ENCODE data around the gene LTBP2. TPM values are rescaled to one million over a fixed set of nuclear protein-coding genes. Genes with fewer than 3 reads are reported as not detected.

LTBP2 gene
- total RNA-seq, 1 donor from 2014 or later, result 39.5 TPM

DNA sequence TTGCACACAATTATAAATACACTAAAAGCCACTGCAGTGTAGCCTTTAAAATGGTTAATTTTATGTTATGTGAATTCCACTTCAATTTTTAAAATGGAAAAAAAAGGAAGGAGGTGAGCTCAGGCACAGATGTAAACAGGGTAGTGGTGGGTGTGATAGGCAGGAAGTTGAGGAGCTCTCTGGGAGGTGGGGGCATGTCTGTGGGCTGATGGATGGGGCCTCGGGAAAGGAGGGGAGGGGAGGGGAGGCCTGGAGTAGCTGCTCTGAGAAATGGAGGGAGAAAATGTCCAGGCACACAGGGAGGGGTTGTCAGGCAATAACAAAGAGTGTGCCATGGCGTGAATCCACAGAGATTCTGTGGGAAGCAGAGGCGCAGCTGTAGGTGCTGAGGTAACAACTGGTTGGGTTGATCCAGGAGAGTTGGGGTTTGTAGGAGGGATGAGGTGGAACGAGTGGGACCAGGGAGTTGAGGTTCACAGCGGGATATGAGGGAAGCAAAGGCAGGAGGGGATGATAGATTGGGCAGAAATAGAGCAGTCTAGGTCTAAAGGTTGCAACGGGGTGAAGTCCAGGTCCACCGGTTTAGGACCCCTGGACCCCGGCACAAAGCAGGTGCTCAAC lies 57.2 kb downstream of the LTBP2 start:
- ATAC-seq, result no peak
- Histone ChIP-seq H3K27ac (no peak overlapping the region), H3K9me3 (no peaks in the 10 kb centered on the region), H3K4me1 (peaks cover 27% of the 10 kb centered on the region), H3K4me3 (no peak overlapping the region), H3K36me3 (no peaks in the 10 kb centered on the region), H3K27me3 (ENCODE audit: low read depth) (no peaks in the 10 kb centered on the region)
- DNase-seq, result no peak
- intact Hi-C loops (cut with DNase I), result no loop called here
- TF ChIP-seq, protein P1, sequence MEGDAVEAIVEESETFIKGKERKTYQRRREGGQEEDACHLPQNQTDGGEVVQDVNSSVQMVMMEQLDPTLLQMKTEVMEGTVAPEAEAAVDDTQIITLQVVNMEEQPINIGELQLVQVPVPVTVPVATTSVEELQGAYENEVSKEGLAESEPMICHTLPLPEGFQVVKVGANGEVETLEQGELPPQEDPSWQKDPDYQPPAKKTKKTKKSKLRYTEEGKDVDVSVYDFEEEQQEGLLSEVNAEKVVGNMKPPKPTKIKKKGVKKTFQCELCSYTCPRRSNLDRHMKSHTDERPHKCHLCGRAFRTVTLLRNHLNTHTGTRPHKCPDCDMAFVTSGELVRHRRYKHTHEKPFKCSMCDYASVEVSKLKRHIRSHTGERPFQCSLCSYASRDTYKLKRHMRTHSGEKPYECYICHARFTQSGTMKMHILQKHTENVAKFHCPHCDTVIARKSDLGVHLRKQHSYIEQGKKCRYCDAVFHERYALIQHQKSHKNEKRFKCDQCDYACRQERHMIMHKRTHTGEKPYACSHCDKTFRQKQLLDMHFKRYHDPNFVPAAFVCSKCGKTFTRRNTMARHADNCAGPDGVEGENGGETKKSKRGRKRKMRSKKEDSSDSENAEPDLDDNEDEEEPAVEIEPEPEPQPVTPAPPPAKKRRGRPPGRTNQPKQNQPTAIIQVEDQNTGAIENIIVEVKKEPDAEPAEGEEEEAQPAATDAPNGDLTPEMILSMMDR (IDR thresholded peaks at IDR 0.05), result no peak

DNA sequence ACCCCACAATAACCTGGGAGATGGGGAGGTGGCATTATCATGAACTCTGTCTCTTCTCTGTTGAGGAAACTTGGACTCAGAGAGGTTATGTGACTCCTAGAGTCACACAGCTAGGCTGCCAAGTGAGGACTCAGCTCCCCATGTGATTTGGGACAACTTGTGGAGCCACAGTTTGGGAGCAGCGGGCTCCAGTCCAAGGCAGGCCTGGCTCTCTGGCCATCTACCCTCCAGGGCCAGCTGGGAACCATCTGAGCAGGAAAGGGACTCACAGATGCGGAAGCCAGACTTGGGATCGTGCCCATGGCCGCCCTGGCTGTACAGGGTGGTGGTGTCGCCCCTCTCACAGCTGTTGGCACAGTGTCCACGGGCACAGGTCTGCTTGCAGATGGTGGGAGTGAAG lies 59.4 kb downstream of the LTBP2 start:
- Histone ChIP-seq H3K9me3 (no peaks in the 10 kb centered on the region), H3K36me3 (no peaks in the 10 kb centered on the region), H3K27me3 (ENCODE audit: low read depth) (no peaks in the 10 kb centered on the region), H3K4me1 (peaks cover 33% of the 10 kb centered on the region), H3K4me3 (no peak overlapping the region), H3K27ac (peak overlapping the region; percentile 53)
- ATAC-seq (peak; percentile 51 to 55), DNase-seq (peak; percentile 71)
- intact Hi-C loops (cut with DNase I), result no loop called here
- TF ChIP-seq, protein P1 (IDR thresholded peaks at IDR 0.05), result no peak

DNA sequence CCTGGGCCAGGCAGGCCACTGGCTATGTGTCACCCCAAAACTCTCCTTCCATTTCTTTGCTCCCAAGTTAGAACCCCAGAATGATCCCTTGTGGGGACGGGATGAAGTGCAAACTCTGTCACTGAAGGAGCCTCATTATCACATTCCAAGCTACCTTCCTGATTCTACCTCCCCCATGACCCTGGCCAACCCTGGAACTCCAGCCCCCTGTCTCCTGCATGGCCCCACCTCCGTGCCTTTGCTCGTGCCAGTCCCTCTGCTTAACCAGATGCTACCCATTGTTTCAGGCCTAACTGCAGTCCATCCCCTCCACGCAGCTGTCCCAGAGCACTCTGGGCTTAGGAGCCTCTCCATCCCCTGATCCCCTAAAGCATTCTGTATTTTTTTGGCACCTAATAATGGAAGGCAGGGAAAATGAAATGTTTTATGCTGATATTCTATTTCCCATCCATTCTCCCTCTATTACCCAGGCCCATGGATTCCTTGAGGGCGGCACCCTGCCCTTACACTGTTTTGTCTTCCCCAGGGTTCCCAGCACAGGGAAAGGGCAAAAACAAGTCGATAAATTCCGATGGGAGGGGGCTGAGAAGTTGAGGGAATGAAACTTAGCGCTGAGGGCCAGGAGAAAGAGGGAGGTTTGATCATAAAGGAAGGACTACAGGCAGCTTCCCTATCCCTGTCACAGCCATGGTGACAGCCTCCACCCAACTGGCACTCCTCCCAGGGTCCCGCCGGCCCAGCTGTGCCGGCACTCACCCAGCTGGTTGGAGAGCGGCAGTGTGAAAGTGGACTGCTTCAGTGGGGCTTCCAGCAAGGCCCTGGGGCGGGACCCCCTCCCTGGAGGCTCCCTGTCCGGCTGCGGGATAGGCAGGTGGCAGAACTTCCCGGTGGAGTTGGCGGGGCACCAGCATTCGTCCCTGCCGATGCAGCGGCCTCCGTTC lies 60.3 kb downstream of the LTBP2 start:
- ATAC-seq, result peak; percentile 12 to 48
- Histone ChIP-seq H3K4me1 (peaks cover 33% of the 10 kb centered on the region), H3K4me3 (no peak overlapping the region), H3K27ac (peak overlapping the region; percentile 53), H3K9me3 (no peaks in the 10 kb centered on the region), H3K36me3 (no peaks in the 10 kb centered on the region), H3K27me3 (ENCODE audit: low read depth) (no peaks in the 10 kb centered on the region)
- DNase-seq, result no peak
- TF ChIP-seq, protein P1 (IDR thresholded peaks at IDR 0.05), result no peak
- intact Hi-C loops (cut with DNase I), result no loop called here

DNA sequence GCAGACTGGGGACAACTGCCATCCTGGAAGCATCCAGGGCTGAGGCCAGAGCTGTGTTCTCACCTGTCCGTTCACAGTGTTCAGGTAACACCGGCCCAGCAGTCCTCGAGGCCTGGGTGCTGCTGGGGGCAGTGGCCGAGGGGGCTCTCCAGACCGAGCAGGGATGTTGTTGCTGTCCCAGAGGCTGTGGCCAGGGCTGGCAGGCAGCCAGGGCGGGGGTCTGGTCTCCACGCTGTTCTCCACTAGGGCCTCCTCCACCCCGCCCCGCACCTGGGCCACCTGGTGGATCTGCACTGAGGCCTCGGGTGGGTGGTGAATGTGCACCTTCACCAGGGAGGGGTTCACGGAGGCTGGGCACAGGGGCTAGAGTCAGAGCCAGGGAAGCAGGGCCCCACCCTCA lies 61.0 kb downstream of the LTBP2 start:
- H3K9me3 ChIP-seq, result no peaks in the 10 kb centered on the region
- ATAC-seq, result no peak
- intact Hi-C loops (cut with DNase I), result no loop called here
- peaks cover 33% of the 10 kb centered on the region for H3K4me1 ChIP-seq
- H3K4me3 ChIP-seq, result no peak overlapping the region
- H3K36me3 ChIP-seq, result no peaks in the 10 kb centered on the region
- no peak for DNase-seq
- no peaks in the 10 kb centered on the region for H3K27me3 ChIP-seq (ENCODE audit: low read depth)
- TF ChIP-seq, protein P1 (IDR thresholded peaks at IDR 0.05), result no peak
- H3K27ac ChIP-seq, result peak overlapping the region; percentile 31

DNA sequence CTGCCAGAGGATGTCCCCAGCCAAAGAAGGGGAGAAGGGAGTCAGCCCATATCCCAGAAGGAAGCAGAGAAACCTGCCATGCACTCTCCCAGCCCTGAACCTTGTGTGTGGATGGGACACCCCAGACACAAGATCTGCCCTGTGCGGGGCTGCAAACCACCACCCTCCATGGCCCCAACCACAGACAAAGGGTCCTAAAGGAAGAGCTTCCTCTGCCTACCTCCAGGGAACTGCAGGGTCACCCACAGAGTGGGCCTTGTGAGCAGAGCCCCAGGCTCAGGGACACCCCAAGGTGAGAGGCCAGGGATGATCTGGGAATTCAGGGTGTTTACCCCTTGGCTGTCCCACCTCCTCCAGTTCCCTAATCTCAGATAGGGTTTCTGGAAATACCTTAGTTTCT lies 62.0 kb downstream of the LTBP2 start:
- H3K36me3 ChIP-seq, result no peaks in the 10 kb centered on the region
- TF ChIP-seq, protein P1 (IDR thresholded peaks at IDR 0.05), result no peak
- H3K4me1 ChIP-seq, result peaks cover 33% of the 10 kb centered on the region
- H3K27ac ChIP-seq, result no peak overlapping the region
- intact Hi-C loops (cut with DNase I), result no loop called here
- ATAC-seq (no peak), DNase-seq (no peak)
- H3K27me3 ChIP-seq (ENCODE audit: low read depth), result no peaks in the 10 kb centered on the region
- H3K4me3 ChIP-seq, result no peak overlapping the region
- no peaks in the 10 kb centered on the region for H3K9me3 ChIP-seq

All from lower lobe of right lung (tissue), 2 donors.